Large intestine (tissue), 3 donors: Measurements from ENCODE around the gene SKA3. TPM values are rescaled to one million over a fixed set of nuclear protein-coding genes. Genes with fewer than 3 reads are reported as not detected.

Source experiments
- DNase-seq, 2 donors: peaks; one replicate each; pipeline versions ENCODE4 v3.0.0 to v3.0.0-alpha.2; 2013
- H3K27ac ChIP-seq: one replicate; pipeline ENCODE4 v1.5.1; 2013; ENCODE audit warnings: low read length
- H3K27me3 ChIP-seq: 2 replicates; pipeline ENCODE4 v1.6.1; 2013; ENCODE audit warnings: low read length; ENCODE audit not compliant: control insufficient read depth, insufficient read depth
- H3K36me3 ChIP-seq: 2 replicates; pipeline ENCODE4 v1.6.1; 2013; ENCODE audit warnings: low read length; ENCODE audit not compliant: control insufficient read depth, insufficient read depth
- H3K4me1 ChIP-seq: one replicate; pipeline ENCODE4 v1.6.1; 2013; ENCODE audit warnings: low read length; ENCODE audit not compliant: control insufficient read depth, insufficient read depth
- H3K4me3 ChIP-seq: one replicate; pipeline ENCODE4 v1.5.1; 2013; ENCODE audit warnings: low read length
- H3K9me3 ChIP-seq: one replicate; pipeline ENCODE4 v1.6.1; 2013; ENCODE audit warnings: mild to moderate bottlenecking, low read depth, low read length, moderate library complexity; ENCODE audit not compliant: control insufficient read depth
- WGBS: methylation state at CpG from one replicate; pipeline ENCODE4 v1.1.5; 2013; ENCODE audit warnings: low lambda C conversion rate; ENCODE audit not compliant: insufficient coverage; 5-methylcytosine and 5-hydroxymethylcytosine counted together
- polyA plus RNA-seq: library from polyadenylated mRNA; unstranded; fragments of 120-200 nt; gene quantifications from one replicate; pipeline ENCODE4 v1.2.1, GENCODE V29; 2013

SKA3 gene
- polyA plus RNA-seq, 1 donor: 5.3 TPM

DNA sequence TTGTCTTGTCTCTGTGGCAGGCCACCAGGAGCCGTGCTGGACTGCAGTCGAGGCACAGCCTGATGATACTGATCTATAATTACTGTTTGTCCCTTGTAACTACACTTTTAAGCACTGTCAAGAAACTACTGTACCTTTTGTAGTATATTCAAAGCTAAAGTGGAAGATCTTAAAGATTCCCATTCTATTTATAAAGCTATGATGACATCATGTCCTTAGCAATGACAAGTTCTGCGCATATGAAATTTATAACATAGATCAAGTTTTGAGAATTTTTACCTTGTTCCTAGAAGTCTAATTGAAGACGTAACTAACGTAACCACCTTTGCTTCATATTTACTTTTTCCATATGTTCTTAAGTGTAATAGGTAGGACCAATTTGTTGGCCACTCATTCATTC is 58.2 kb downstream of the SKA3 start:
- 100% methylated on average over 1 of the region's 5 CpGs for WGBS

DNA sequence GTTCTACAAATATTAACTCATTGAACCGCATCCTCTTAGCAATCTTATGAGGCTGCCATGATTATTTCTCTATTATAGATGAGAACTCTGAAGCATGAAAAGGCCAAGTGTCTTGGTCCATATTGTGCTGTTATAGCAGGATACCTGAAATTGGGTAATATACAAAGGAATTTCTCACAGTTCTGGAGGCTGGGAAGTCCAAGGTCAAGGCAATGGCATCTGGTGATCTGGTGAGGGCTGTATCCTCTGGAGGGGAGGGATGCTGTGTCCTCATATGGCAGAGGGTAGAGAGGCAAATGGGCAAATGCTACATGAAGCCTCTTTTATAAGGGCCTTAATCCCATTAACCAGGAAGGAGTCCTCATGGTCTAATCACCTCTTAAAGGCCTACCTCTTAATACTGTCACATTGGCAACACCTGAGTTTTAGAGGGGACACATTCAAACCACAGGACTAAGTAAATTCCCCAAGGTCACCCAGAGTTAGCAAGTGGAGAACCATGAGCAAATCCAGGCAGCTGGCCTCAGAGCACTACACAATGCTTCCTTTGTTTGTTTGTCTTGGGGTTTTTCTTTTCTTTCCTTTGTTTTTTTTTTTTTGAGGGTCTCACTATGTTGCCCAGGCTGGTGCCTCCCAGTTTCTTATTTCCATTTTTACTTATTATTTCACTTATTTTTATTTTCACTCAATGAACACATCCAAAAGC is 59.1 kb downstream of the SKA3 start:
- DNase-seq: no peak
- no peaks in the 10 kb centered on the region for H3K4me1 ChIP-seq
- no peak overlapping the region for H3K27ac ChIP-seq
- H3K36me3 ChIP-seq: no peaks in the 10 kb centered on the region
- H3K9me3 ChIP-seq: no peaks in the 10 kb centered on the region
- no CpG with 5 or more reads among the region's 1 CpG for whole genome bisulfite sequencing
- no peak overlapping the region for H3K4me3 ChIP-seq
- no peaks in the 10 kb centered on the region for H3K27me3 ChIP-seq

More for the DNA sequence above, 58.2 kb downstream of the SKA3 start:
- Histone ChIP-seq H3K27me3 (no peaks in the 10 kb centered on the region), H3K9me3 (no peaks in the 10 kb centered on the region), H3K4me1 (no peaks in the 10 kb centered on the region), H3K27ac (no peak overlapping the region), H3K4me3 (no peak overlapping the region), H3K36me3 (no peaks in the 10 kb centered on the region)
- no peak for DNase-seq

DNA sequence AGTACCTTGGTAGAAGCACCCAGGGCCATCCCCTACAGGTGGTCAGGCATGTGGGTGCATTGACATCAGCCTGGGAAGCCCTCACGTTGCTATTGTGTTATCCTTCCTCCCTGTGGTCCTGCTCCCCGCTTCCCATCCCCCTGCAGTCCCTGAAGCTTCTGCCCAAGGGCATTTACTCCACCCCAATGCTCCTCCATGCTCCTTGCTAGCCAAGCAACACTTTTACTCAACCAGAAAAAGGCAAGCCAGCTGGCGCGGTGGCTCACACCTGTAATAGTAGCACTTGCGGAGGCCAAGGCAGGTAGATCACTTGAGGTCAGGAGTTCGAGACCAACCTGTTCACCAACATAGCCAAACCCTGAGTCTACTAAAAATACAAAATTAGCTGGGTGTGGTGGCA is 60.2 kb downstream of the SKA3 start:
- H3K36me3 ChIP-seq: no peaks in the 10 kb centered on the region
- H3K27ac ChIP-seq: no peak overlapping the region
- no peaks in the 10 kb centered on the region for H3K27me3 ChIP-seq
- no peak overlapping the region for H3K4me3 ChIP-seq
- WGBS: no CpG with 5 or more reads among the region's 6 CpGs
- H3K4me1 ChIP-seq: no peaks in the 10 kb centered on the region
- H3K9me3 ChIP-seq: no peaks in the 10 kb centered on the region
- no peak for DNase-seq

DNA sequence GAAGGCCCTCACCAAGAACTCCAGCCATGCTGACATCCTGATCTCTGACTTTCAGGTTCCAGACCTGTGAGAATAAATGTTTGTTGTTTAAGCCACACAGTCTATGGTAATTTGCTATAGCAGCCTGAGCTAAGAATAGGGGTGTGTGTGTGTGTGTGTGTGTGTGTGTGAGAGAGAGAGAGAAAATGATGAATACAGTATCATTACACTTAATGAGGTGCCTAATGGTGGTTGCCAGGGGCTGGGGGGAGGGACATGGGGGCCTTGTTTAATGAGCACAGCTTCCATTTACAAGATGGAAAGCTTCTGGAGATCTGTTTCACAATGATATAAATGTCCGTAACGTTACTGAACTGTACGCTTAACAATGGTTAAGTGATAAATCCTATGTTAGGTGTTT is 61.1 kb downstream of the SKA3 start:
- DNase-seq: no peak
- Histone ChIP-seq H3K27me3 (no peaks in the 10 kb centered on the region), H3K36me3 (no peaks in the 10 kb centered on the region), H3K27ac (no peak overlapping the region), H3K4me3 (no peak overlapping the region), H3K9me3 (no peaks in the 10 kb centered on the region), H3K4me1 (no peaks in the 10 kb centered on the region)
- WGBS: 100% methylated on average over 2 of the region's 3 CpGs

DNA sequence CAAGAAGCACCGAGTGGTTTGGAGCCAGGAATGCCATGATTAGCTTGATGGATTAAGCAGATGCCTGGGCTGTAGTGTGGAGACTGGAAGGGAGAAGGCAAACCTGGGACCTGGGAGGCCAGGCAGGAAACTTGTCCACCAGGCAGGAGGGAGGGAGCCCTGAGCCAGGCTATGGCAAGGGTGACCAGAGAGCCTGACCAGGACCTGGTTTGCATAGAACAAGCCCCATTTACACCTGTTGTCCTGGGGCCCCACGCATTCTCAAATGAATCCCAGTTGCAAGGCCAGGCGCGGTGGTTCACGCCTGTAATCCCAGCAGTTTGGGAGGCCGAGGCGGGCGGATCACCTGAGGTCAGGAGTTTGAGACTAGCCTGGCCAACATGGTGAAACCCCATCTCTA is 64.8 kb downstream of the SKA3 start:
- Histone ChIP-seq H3K27ac (no peak overlapping the region), H3K27me3 (no peaks in the 10 kb centered on the region), H3K36me3 (no peaks in the 10 kb centered on the region), H3K4me1 (no peaks in the 10 kb centered on the region), H3K4me3 (no peak overlapping the region), H3K9me3 (no peaks in the 10 kb centered on the region)
- WGBS: 100% methylated on average over 1 of the region's 8 CpGs
- DNase-seq: no peak

DNA sequence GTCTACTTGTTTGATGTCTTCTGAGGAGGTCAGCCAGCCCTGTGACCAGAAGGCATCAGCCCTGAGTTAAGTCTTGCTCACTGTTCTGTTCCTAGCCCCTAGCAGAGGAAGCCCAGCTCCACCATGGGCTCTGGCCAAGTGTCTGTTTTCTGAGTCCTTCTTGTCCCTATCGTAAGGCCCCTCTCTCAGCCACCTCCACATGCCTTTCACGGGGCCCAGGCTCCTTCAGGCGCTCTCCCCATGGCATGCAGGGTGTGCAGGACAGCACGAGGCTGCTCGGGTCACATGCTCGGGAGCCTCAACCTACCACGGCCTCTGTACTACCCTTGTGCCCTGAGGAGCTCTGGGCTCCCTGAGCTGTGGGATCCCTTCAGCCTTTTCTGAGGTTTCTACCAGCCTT is 67.2 kb downstream of the SKA3 start:
- H3K27me3 ChIP-seq: no peaks in the 10 kb centered on the region
- DNase-seq: no peak
- WGBS: no CpG with 5 or more reads among the region's 7 CpGs
- no peak overlapping the region for H3K27ac ChIP-seq
- H3K4me1 ChIP-seq: no peaks in the 10 kb centered on the region
- H3K9me3 ChIP-seq: no peaks in the 10 kb centered on the region
- H3K4me3 ChIP-seq: no peak overlapping the region
- no peaks in the 10 kb centered on the region for H3K36me3 ChIP-seq

DNA sequence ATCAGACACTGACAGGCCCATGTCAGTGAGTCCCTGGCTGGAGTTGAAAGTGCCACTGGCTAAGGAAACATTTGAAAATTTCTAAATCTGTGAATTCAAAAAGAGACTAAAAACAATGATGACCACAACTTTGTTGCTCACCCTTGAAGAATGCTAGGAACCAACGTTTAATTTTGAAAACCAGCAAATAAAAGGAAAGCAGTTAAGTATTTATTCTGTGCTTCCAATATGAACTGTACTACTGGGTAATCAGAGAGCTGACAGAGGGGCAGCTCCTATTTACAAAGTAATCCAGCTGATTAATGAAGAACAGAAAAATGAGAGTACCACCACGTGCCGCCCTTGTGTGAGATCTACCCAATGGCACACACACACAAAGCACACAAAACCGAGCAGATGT is 70.3 kb downstream of the SKA3 start:
- H3K36me3 ChIP-seq: no peaks in the 10 kb centered on the region
- no peak overlapping the region for H3K4me3 ChIP-seq
- H3K27me3 ChIP-seq: no peaks in the 10 kb centered on the region
- no peak for DNase-seq
- 17% methylated on average over 1 of the region's 4 CpGs for WGBS
- H3K9me3 ChIP-seq: no peaks in the 10 kb centered on the region
- no peaks in the 10 kb centered on the region for H3K4me1 ChIP-seq
- H3K27ac ChIP-seq: no peak overlapping the region

DNA sequence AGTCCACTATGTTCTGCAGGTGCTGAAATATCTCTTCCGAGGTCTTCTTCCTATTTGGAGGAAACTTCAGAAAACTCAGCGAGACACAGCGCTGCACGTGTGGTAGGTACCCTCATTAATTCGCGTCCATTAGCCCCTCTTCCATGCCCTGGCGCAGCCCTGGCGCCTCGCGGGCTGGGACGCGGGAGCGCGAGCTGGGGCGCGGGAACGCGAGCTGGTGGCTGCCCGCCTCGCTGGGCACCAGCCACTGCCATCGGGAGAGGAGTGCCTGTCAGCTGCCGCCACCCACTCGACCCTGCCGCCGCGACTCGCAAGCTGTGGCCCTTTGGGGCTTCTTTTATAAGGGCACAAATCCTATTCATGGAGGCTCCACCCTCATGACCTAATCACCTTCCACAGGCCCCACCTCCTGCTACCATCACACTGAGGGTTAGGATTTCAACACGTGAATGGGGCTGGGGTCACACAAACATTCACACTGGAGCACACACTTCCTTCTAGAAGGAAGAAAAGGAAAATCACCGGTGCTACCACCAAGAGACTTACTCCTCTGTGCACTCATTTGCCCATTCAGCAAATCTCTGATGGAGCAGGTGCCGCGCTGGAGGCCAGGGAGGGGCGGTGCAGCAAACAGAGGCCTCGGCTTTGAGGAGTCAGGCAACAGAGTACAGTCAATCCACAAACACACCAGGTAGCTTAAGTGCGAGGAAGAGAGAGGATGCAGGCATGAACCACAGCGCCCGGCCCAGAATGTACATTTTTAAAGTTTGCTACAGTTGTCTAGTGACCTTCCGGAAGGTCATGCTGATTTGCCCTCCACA is 71.9 kb downstream of the SKA3 start:
- DNase-seq: no peak
- no CpG with 5 or more reads among the region's 37 CpGs for WGBS
- Histone ChIP-seq H3K9me3 (no peaks in the 10 kb centered on the region), H3K4me1 (no peaks in the 10 kb centered on the region), H3K27ac (no peak overlapping the region), H3K4me3 (no peak overlapping the region), H3K27me3 (no peaks in the 10 kb centered on the region), H3K36me3 (no peaks in the 10 kb centered on the region)

Other genes with a start within 250 kb of the SKA3 start
- gene LATS2, start 115.0 kb downstream of the SKA3 start, polyA plus RNA-seq: 7.4 TPM
- gene SAP18, start 36.4 kb downstream of the SKA3 start, polyA plus RNA-seq: 127 TPM
- gene MRPL57, start 106 bp upstream of the SKA3 start, polyA plus RNA-seq: 19.6 TPM